HL-60 (cell line): ENCODE measurements around the gene NBAS.

ENCODE experiments used
- DNase-seq, 2 experiments: peaks; one replicate each; pipeline ENCODE4 v3.0.0-alpha.2; 2010 to 2020; ENCODE audit warnings: low read depth in 1 of 2, low spot score in 1 of 2
- H3K27ac ChIP-seq: fragments of 250-450 bp; sonication (Bioruptor Pico); replicated peaks from 2 replicates; pipeline ENCODE4 v1.5.1; 2020; ENCODE audit warnings: mild to moderate bottlenecking, moderate library complexity
- H3K27me3 ChIP-seq: fragments of 250-450 bp; sonication (Bioruptor Pico); 2 replicates; pipeline ENCODE4 v1.5.1; 2021; ENCODE audit warnings: mild to moderate bottlenecking, moderate library complexity; ENCODE audit not compliant: insufficient read depth, poor library complexity, severe bottlenecking
- H3K4me3 ChIP-seq: replicated peaks from 2 replicates; pipeline ENCODE4 v1.5.1; 2011; ENCODE audit warnings: mild to moderate bottlenecking, control low read depth, low read length; ENCODE audit not compliant: insufficient read depth
- CTCF ChIP-seq: IDR thresholded peaks from one replicate; pipeline ENCODE4 v1.5.1; 2011; ENCODE audit warnings: low read length, control low read depth, inconsistent platforms; ENCODE audit not compliant: insufficient read depth
- GABPA ChIP-seq: IDR thresholded peaks from 2 replicates; pipeline ENCODE4 v1.6.1; 2012; ENCODE audit warnings: low read depth
- POLR2AphosphoS5 ChIP-seq: IDR thresholded peaks from 2 replicates; pipeline ENCODE4 v1.6.1; 2012; ENCODE audit warnings: low read depth
- REST ChIP-seq: IDR thresholded peaks from 2 replicates; pipeline ENCODE4 v1.6.1; 2012; ENCODE audit warnings: low read depth; ENCODE audit not compliant: insufficient replicate concordance
- SPI1 ChIP-seq: IDR thresholded peaks from 2 replicates; pipeline ENCODE4 v1.6.1; 2012; ENCODE audit warnings: low read depth, mild to moderate bottlenecking, borderline replicate concordance

NBAS gene

GRCh38 chr2:15608392-15608761, 47.2 kb upstream of the NBAS start:
- TF ChIP-seq GABPA: no peak
- no peak for TF ChIP-seq REST
- no peak for TF ChIP-seq POLR2AphosphoS5
- TF ChIP-seq SPI1: no peak
- Histone ChIP-seq H3K4me3 (no peak overlapping the region), H3K27me3 (no peaks in the 10 kb centered on the region), H3K27ac (no peak overlapping the region)
- no peak for DNase-seq

- Histone ChIP-seq H3K4me3 (no peak overlapping the region), H3K27me3 (no peaks in the 10 kb centered on the region), H3K27ac (no peak overlapping the region)
- DNase-seq: no peak
- TF ChIP-seq CTCF (no peak), GABPA (no peak), POLR2AphosphoS5 (no peak), SPI1 (no peak)
These were observed 46.7 kb upstream of the NBAS start for GRCh38 chr2:15607709-15608391.

- DNase-seq: no peak
- no peaks in the 10 kb centered on the region for H3K27me3 ChIP-seq
- H3K27ac ChIP-seq: no peak overlapping the region
- TF ChIP-seq POLR2AphosphoS5 (no peak), CTCF (no peak), SPI1 (no peak), REST (no peak), GABPA (no peak)
- H3K4me3 ChIP-seq: no peak overlapping the region
These were observed 45.6 kb upstream of the NBAS start for GRCh38 chr2:15606481-15607441.

- H3K27me3 ChIP-seq: no peaks in the 10 kb centered on the region
- H3K27ac ChIP-seq: no peak overlapping the region
- DNase-seq: no peak
- no peak overlapping the region for H3K4me3 ChIP-seq
- no peak for TF ChIP-seq POLR2AphosphoS5
- TF ChIP-seq GABPA: no peak
- TF ChIP-seq SPI1: no peak
- TF ChIP-seq REST: no peak
- no peak for TF ChIP-seq CTCF
These were observed 44.6 kb upstream of the NBAS start for GRCh38 chr2:15605721-15606120.
